DND-41 (cell line): ENCODE results near the gene CGRRF1.

ENCODE experiments used
- ATAC-seq: fragments of 200-7000 bp; cut with Tn5 transposase; 3 replicates; pipeline ENCODE4 v1.9.1; 2021; ENCODE audit warnings: low read depth; ENCODE audit not compliant: insufficient read depth
- DNase-seq: peaks from one replicate; pipeline ENCODE4 v3.0.0-alpha.2; 2020
- H2AFZ ChIP-seq: 2 replicates; pipeline ENCODE4 v1.6.0; 2012; ENCODE audit warnings: low read depth, low read length
- H3K27ac ChIP-seq: 2 replicates; pipeline ENCODE4 v1.5.1; 2012; ENCODE audit warnings: low read length, inconsistent platforms
- H3K27me3 ChIP-seq: fragments of 200-600 bp; sonication (generic); 2 replicates; pipeline ENCODE4 v1.6.0; 2012; ENCODE audit warnings: low read length, mild to moderate bottlenecking, inconsistent platforms; ENCODE audit not compliant: insufficient read depth, poor library complexity
- H3K36me3 ChIP-seq: 2 replicates; pipeline ENCODE4 v1.5.1; 2012; ENCODE audit warnings: low read length, inconsistent platforms; ENCODE audit not compliant: insufficient read depth
- H3K4me1 ChIP-seq: 2 replicates; pipeline ENCODE4 v1.5.1; 2012; ENCODE audit warnings: mild to moderate bottlenecking, low read length; ENCODE audit not compliant: insufficient read depth
- H3K4me2 ChIP-seq: 2 replicates; pipeline ENCODE4 v1.6.0; 2012; ENCODE audit warnings: mild to moderate bottlenecking, moderate library complexity, low read length, inconsistent platforms; ENCODE audit not compliant: insufficient read depth
- H3K4me3 ChIP-seq, 2 experiments: fragments of 200-600 bp in 1 of 2; shearing (Covaris generic) in 1 of 2; 2 replicates each; pipeline ENCODE4 v1.5.1; 2012 to 2016; ENCODE audit warnings: inconsistent platforms in 2 of 2, low read length in 2 of 2, mild to moderate bottlenecking in 2 of 2, low read depth in 1 of 2, moderate library complexity in 1 of 2
- H3K79me2 ChIP-seq: 2 replicates; pipeline ENCODE4 v1.6.0; 2012; ENCODE audit warnings: low read length, inconsistent platforms; ENCODE audit not compliant: insufficient read depth
- H3K9ac ChIP-seq: 2 replicates; pipeline ENCODE4 v1.6.0; 2012; ENCODE audit warnings: low read depth, mild to moderate bottlenecking, inconsistent platforms, low read length, moderate library complexity
- H3K9me3 ChIP-seq: 2 replicates; pipeline ENCODE4 v1.5.1; 2012; ENCODE audit warnings: low read length, moderate library complexity, mild to moderate bottlenecking, inconsistent platforms; ENCODE audit not compliant: insufficient read depth, severe bottlenecking
- H4K20me1 ChIP-seq: 2 replicates; pipeline ENCODE4 v1.6.0; 2012; ENCODE audit warnings: low read length; ENCODE audit not compliant: insufficient read depth
- EZH2 ChIP-seq: IDR thresholded peaks from 3 replicates; pipeline ENCODE4 v1.6.1; 2012; ENCODE audit warnings: borderline replicate concordance, low read depth, mild to moderate bottlenecking, moderate library complexity, low read length, inconsistent platforms; ENCODE audit not compliant: severe bottlenecking
- TF ChIP-seq, protein P1 (sequence below): IDR thresholded peaks from 2 replicates; pipeline ENCODE4 v1.5.1; 2012; ENCODE audit warnings: borderline replicate concordance, low read length, moderate library complexity, mild to moderate bottlenecking; ENCODE audit not compliant: poor library complexity, severe bottlenecking; ENCODE audit errors: extremely low read depth

CGRRF1 gene

GRCh38 chr14:54577494-54577893, 67.8 kb downstream of the CGRRF1 start:
- H3K79me2 ChIP-seq, result no peaks in the 10 kb centered on the region
- no peak for TF ChIP-seq EZH2
- TF ChIP-seq, protein P1, sequence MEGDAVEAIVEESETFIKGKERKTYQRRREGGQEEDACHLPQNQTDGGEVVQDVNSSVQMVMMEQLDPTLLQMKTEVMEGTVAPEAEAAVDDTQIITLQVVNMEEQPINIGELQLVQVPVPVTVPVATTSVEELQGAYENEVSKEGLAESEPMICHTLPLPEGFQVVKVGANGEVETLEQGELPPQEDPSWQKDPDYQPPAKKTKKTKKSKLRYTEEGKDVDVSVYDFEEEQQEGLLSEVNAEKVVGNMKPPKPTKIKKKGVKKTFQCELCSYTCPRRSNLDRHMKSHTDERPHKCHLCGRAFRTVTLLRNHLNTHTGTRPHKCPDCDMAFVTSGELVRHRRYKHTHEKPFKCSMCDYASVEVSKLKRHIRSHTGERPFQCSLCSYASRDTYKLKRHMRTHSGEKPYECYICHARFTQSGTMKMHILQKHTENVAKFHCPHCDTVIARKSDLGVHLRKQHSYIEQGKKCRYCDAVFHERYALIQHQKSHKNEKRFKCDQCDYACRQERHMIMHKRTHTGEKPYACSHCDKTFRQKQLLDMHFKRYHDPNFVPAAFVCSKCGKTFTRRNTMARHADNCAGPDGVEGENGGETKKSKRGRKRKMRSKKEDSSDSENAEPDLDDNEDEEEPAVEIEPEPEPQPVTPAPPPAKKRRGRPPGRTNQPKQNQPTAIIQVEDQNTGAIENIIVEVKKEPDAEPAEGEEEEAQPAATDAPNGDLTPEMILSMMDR, result no peak
- peaks cover 3% of the 10 kb centered on the region for H3K9me3 ChIP-seq
- DNase-seq (no peak), ATAC-seq (no peak)
- peaks cover 16% of the 10 kb centered on the region for H3K27me3 ChIP-seq
- H3K4me3 ChIP-seq, result no peak overlapping the region
- no peak overlapping the region for H3K27ac ChIP-seq
- no peak overlapping the region for H3K9ac ChIP-seq
- no peak overlapping the region for H2AFZ ChIP-seq
- H3K4me2 ChIP-seq, result no peak overlapping the region
- no peaks in the 10 kb centered on the region for H3K36me3 ChIP-seq
- H3K4me1 ChIP-seq, result no peaks in the 10 kb centered on the region
- H4K20me1 ChIP-seq, result no peaks in the 10 kb centered on the region

- Histone ChIP-seq H2AFZ (no peak overlapping the region), H3K9ac (no peak overlapping the region), H3K9me3 (no peaks in the 10 kb centered on the region), H3K4me1 (no peaks in the 10 kb centered on the region), H3K36me3 (no peaks in the 10 kb centered on the region), H4K20me1 (no peaks in the 10 kb centered on the region), H3K27ac (no peak overlapping the region), H3K27me3 (peaks cover 16% of the 10 kb centered on the region), H3K79me2 (no peaks in the 10 kb centered on the region), H3K4me2 (no peak overlapping the region), H3K4me3 (no peak overlapping the region)
- TF ChIP-seq EZH2, result no peak
- TF ChIP-seq, protein P1, result no peak
- DNase-seq, result no peak
- ATAC-seq, result no peak
Measured at GRCh38 chr14:54577977-54578376, 68.3 kb downstream of the CGRRF1 start.

- H2AFZ ChIP-seq, result no peak overlapping the region
- no peaks in the 10 kb centered on the region for H4K20me1 ChIP-seq
- no peaks in the 10 kb centered on the region for H3K9me3 ChIP-seq
- DNase-seq, result no peak
- H3K4me3 ChIP-seq, result no peak overlapping the region
- no peaks in the 10 kb centered on the region for H3K79me2 ChIP-seq
- no peak overlapping the region for H3K27ac ChIP-seq
- H3K4me1 ChIP-seq, result no peaks in the 10 kb centered on the region
- TF ChIP-seq, protein P1, result no peak
- H3K27me3 ChIP-seq, result peaks cover 22% of the 10 kb centered on the region
- no peak for ATAC-seq
- no peak overlapping the region for H3K4me2 ChIP-seq
- no peak overlapping the region for H3K9ac ChIP-seq
- H3K36me3 ChIP-seq, result no peaks in the 10 kb centered on the region
Measured at GRCh38 chr14:54579621-54580020, 69.9 kb downstream of the CGRRF1 start.

GRCh38 chr14:54580933-54581332, 71.2 kb downstream of the CGRRF1 start:
- no peak overlapping the region for H3K27ac ChIP-seq
- H3K4me3 ChIP-seq, result no peak overlapping the region
- no peaks in the 10 kb centered on the region for H3K36me3 ChIP-seq
- no peaks in the 10 kb centered on the region for H3K9me3 ChIP-seq
- H3K79me2 ChIP-seq, result no peaks in the 10 kb centered on the region
- TF ChIP-seq EZH2, result no peak
- TF ChIP-seq, protein P1, result no peak
- ATAC-seq, result no peak
- H3K4me2 ChIP-seq, result no peak overlapping the region
- H3K4me1 ChIP-seq, result no peaks in the 10 kb centered on the region
- no peak for DNase-seq
- H3K9ac ChIP-seq, result no peak overlapping the region
- H2AFZ ChIP-seq, result no peak overlapping the region
- peaks cover 21% of the 10 kb centered on the region for H3K27me3 ChIP-seq
- H4K20me1 ChIP-seq, result no peaks in the 10 kb centered on the region
